Measurements from ENCODE around the gene TRAK1.

GRCh38 chr3:42127226-42127625 is 36.1 kb downstream of the TRAK1 start:
- TF ChIP-seq, protein P1, sequence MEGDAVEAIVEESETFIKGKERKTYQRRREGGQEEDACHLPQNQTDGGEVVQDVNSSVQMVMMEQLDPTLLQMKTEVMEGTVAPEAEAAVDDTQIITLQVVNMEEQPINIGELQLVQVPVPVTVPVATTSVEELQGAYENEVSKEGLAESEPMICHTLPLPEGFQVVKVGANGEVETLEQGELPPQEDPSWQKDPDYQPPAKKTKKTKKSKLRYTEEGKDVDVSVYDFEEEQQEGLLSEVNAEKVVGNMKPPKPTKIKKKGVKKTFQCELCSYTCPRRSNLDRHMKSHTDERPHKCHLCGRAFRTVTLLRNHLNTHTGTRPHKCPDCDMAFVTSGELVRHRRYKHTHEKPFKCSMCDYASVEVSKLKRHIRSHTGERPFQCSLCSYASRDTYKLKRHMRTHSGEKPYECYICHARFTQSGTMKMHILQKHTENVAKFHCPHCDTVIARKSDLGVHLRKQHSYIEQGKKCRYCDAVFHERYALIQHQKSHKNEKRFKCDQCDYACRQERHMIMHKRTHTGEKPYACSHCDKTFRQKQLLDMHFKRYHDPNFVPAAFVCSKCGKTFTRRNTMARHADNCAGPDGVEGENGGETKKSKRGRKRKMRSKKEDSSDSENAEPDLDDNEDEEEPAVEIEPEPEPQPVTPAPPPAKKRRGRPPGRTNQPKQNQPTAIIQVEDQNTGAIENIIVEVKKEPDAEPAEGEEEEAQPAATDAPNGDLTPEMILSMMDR (optimal IDR thresholded peaks at IDR 0.05 in 1 of 3, IDR thresholded peaks at IDR 0.05 in 1 of 3, conservative IDR thresholded peaks at IDR 0.05 in 1 of 3; ENCODE audit: extremely low read depth in 1 of 3, insufficient read depth in 2 of 3, low read length in 3 of 3): no peak
- no peak for TF ChIP-seq EZH2 (IDR thresholded peaks at IDR 0.05; ENCODE audit: low read length)
